ENCODE results near the gene ARID3C.

ARID3C gene

DNA sequence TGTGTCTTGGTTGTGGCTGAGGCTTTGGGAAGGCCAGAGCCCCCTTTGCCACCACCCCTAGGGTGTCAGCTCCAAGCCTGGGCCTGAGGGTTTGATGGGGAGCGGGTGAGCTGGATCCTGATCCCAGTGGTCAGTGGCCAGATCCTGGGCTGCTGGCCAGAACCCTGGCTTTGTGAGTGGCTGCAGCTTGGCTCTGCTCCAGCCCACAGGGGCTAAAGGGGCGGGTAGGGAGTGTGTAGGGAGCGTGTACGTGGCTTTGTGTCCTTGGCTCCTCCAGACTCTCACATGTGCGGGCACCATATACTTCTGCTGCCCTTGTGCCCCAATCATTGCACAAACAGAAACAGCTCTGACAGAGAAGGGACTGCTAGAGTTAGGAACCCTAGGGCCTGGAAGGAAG lies 21.9 kb upstream of the ARID3C start:
- H3K4ac ChIP-seq (ENCODE audit: low read depth, low read length): no peak overlapping the region
- H3K27me3 ChIP-seq (ENCODE audit: insufficient read depth, low read length, poor library complexity): no peaks in the 10 kb centered on the region
- H3K36me3 ChIP-seq (ENCODE audit: control insufficient read depth, insufficient read depth, low read length): no peaks in the 10 kb centered on the region
- H3K4me3 ChIP-seq (ENCODE audit: low read length): no peak overlapping the region
- peaks cover 14% of the 10 kb centered on the region for H3K79me1 ChIP-seq (ENCODE audit: low read length)
- no peak overlapping the region for H3K27ac ChIP-seq (ENCODE audit: low read depth, low read length)
- no peak overlapping the region for H2BK120ac ChIP-seq (ENCODE audit: low read depth, low read length)
- H4K5ac ChIP-seq (ENCODE audit: low read length): no peak overlapping the region
- H3K4me2 ChIP-seq (ENCODE audit: low read length): no peak overlapping the region
- no peak overlapping the region for H3K9ac ChIP-seq (ENCODE audit: low read length)
- peaks cover 5% of the 10 kb centered on the region for H3K79me2 ChIP-seq (ENCODE audit: control insufficient read depth, insufficient read depth, low read length)
- no peak overlapping the region for H3K23ac ChIP-seq (ENCODE audit: low read length)
- H3K56ac ChIP-seq (ENCODE audit: low read length): no peak overlapping the region
- no peak overlapping the region for H2BK5ac ChIP-seq (ENCODE audit: low read length)
- DNase-seq: no peak
- H3K18ac ChIP-seq (ENCODE audit: low read length): no peak overlapping the region
- no peak overlapping the region for H2BK15ac ChIP-seq (replicated peaks; ENCODE audit: low read depth)
- no CpG with 5 or more reads among the region's 5 CpGs for WGBS (ENCODE audit: extremely low coverage, insufficient coverage, low lambda C conversion rate)
- H4K8ac ChIP-seq (ENCODE audit: low read depth, low read length): no peak overlapping the region
- H3K4me1 ChIP-seq (ENCODE audit: control insufficient read depth, low read depth, low read length): peaks cover 34% of the 10 kb centered on the region
- H2AK5ac ChIP-seq (ENCODE audit: low read length): no peak overlapping the region

DNA sequence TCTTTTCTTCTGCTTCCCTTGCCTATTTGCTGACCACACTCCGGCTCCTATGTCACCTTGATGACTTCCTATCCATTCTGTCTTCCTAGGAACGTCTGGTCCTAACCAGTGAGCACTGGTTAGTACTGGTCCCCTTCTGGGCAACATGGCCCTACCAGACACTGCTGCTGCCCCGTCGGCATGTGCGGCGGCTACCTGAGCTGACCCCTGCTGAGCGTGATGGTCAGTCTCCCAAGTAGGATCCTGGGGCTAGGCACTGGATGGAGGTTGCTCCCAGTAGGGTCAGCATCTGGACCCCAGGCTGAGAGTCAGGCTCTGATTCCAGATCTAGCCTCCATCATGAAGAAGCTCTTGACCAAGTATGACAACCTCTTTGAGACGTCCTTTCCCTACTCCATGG lies 19.8 kb upstream of the ARID3C start:
- no peak overlapping the region for H3K4me2 ChIP-seq (ENCODE audit: low read length)
- no peak overlapping the region for H2BK15ac ChIP-seq (replicated peaks; ENCODE audit: low read depth)
- peaks cover 24% of the 10 kb centered on the region for H3K4me1 ChIP-seq (ENCODE audit: control insufficient read depth, low read depth, low read length)
- H3K23ac ChIP-seq (ENCODE audit: low read length): no peak overlapping the region
- H3K56ac ChIP-seq (ENCODE audit: low read length): no peak overlapping the region
- peaks cover 5% of the 10 kb centered on the region for H3K79me2 ChIP-seq (ENCODE audit: control insufficient read depth, insufficient read depth, low read length)
- no peak overlapping the region for H3K18ac ChIP-seq (ENCODE audit: low read length)
- H3K4me3 ChIP-seq (ENCODE audit: low read length): no peak overlapping the region
- DNase-seq: no peak
- no CpG with 5 or more reads among the region's 8 CpGs for WGBS (ENCODE audit: extremely low coverage, insufficient coverage, low lambda C conversion rate)
- no peak overlapping the region for H4K5ac ChIP-seq (ENCODE audit: low read length)
- H3K27me3 ChIP-seq (ENCODE audit: insufficient read depth, low read length, poor library complexity): no peaks in the 10 kb centered on the region
- no peak overlapping the region for H2AK5ac ChIP-seq (ENCODE audit: low read length)
- no peak overlapping the region for H2BK5ac ChIP-seq (ENCODE audit: low read length)
- no peaks in the 10 kb centered on the region for H3K36me3 ChIP-seq (ENCODE audit: control insufficient read depth, insufficient read depth, low read length)
- H3K27ac ChIP-seq (ENCODE audit: low read depth, low read length): no peak overlapping the region
- H3K79me1 ChIP-seq (ENCODE audit: low read length): peaks cover 14% of the 10 kb centered on the region
- H4K8ac ChIP-seq (ENCODE audit: low read depth, low read length): no peak overlapping the region
- H3K9ac ChIP-seq (ENCODE audit: low read length): no peak overlapping the region
- no peak overlapping the region for H2BK120ac ChIP-seq (ENCODE audit: low read depth, low read length)
- no peak overlapping the region for H3K4ac ChIP-seq (ENCODE audit: low read depth, low read length)

DNA sequence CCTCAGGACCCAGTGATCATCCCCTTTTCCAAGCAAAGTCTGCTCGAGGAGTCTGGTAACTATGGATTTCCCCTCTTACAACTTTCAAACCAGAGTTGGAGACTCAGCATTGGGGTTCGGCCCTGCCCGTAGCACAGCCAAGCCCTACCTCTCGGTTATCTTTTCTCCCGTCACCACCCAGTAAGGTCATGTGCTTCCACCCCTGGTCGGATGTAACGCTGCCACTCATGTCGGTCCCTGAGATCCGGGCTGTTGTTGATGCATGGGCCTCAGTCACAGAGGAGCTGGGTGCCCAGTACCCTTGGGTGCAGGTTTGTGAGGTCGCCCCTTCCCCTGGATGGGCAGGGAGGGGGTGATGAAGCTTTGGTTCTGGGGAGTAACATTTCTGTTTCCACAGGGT lies 18.8 kb upstream of the ARID3C start:
- no peak overlapping the region for H3K27ac ChIP-seq (ENCODE audit: low read depth, low read length)
- H3K56ac ChIP-seq (ENCODE audit: low read length): peak overlapping the region; percentile 95
- peaks cover 14% of the 10 kb centered on the region for H3K79me1 ChIP-seq (ENCODE audit: low read length)
- H3K79me2 ChIP-seq (ENCODE audit: control insufficient read depth, insufficient read depth, low read length): peaks cover 5% of the 10 kb centered on the region
- no peak overlapping the region for H3K4me3 ChIP-seq (ENCODE audit: low read length)
- WGBS (ENCODE audit: extremely low coverage, insufficient coverage, low lambda C conversion rate): no CpG with 5 or more reads among the region's 10 CpGs
- H3K18ac ChIP-seq (ENCODE audit: low read length): no peak overlapping the region
- H2BK120ac ChIP-seq (ENCODE audit: low read depth, low read length): no peak overlapping the region
- H3K4me2 ChIP-seq (ENCODE audit: low read length): peak overlapping the region; percentile 77
- H2AK5ac ChIP-seq (ENCODE audit: low read length): no peak overlapping the region
- H2BK15ac ChIP-seq (replicated peaks; ENCODE audit: low read depth): no peak overlapping the region
- DNase-seq: no peak
- H3K27me3 ChIP-seq (ENCODE audit: insufficient read depth, low read length, poor library complexity): no peaks in the 10 kb centered on the region
- H3K4me1 ChIP-seq (ENCODE audit: control insufficient read depth, low read depth, low read length): peaks cover 17% of the 10 kb centered on the region
- no peak overlapping the region for H2BK5ac ChIP-seq (ENCODE audit: low read length)
- H3K4ac ChIP-seq (ENCODE audit: low read depth, low read length): no peak overlapping the region
- peak overlapping the region; percentile 92 for H3K9ac ChIP-seq (ENCODE audit: low read length)
- no peak overlapping the region for H4K8ac ChIP-seq (ENCODE audit: low read depth, low read length)
- no peak overlapping the region for H3K23ac ChIP-seq (ENCODE audit: low read length)
- no peak overlapping the region for H4K5ac ChIP-seq (ENCODE audit: low read length)
- H3K36me3 ChIP-seq (ENCODE audit: control insufficient read depth, insufficient read depth, low read length): no peaks in the 10 kb centered on the region

DNA sequence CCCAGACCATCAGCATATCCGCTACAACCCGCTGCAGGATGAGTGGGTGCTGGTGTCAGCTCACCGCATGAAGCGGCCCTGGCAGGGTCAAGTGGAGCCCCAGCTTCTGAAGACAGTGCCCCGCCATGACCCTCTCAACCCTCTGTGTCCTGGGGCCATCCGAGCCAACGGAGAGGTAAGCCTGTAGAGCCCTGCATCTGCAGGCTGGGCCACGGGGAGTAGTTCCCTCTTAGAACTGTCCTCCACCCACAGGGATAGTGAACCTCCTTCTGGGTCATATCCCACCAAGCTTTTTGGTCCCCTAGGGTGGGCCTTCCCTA lies 18.2 kb upstream of the ARID3C start:
- Histone ChIP-seq H2BK5ac (ENCODE audit: low read length) (no peak overlapping the region), H3K4ac (ENCODE audit: low read depth, low read length) (no peak overlapping the region), H2BK120ac (ENCODE audit: low read depth, low read length) (no peak overlapping the region), H3K79me2 (ENCODE audit: control insufficient read depth, insufficient read depth, low read length) (peaks cover 5% of the 10 kb centered on the region), H3K36me3 (ENCODE audit: control insufficient read depth, insufficient read depth, low read length) (no peaks in the 10 kb centered on the region), H3K9ac (ENCODE audit: low read length) (peak overlapping the region; percentile 92), H3K79me1 (ENCODE audit: low read length) (peaks cover 14% of the 10 kb centered on the region), H3K4me1 (ENCODE audit: control insufficient read depth, low read depth, low read length) (peaks cover 13% of the 10 kb centered on the region), H3K56ac (ENCODE audit: low read length) (peak overlapping the region; percentile 95), H3K27ac (ENCODE audit: low read depth, low read length) (peak overlapping the region; percentile 40), H3K4me2 (ENCODE audit: low read length) (peak overlapping the region; percentile 77), H4K8ac (ENCODE audit: low read depth, low read length) (no peak overlapping the region), H3K23ac (ENCODE audit: low read length) (no peak overlapping the region), H3K4me3 (ENCODE audit: low read length) (peak overlapping the region; percentile 72), H3K27me3 (ENCODE audit: insufficient read depth, low read length, poor library complexity) (no peaks in the 10 kb centered on the region), H4K5ac (ENCODE audit: low read length) (no peak overlapping the region), H2AK5ac (ENCODE audit: low read length) (no peak overlapping the region), H2BK15ac (replicated peaks; ENCODE audit: low read depth) (no peak overlapping the region), H3K18ac (ENCODE audit: low read length) (no peak overlapping the region)
- no peak for DNase-seq
- no CpG with 5 or more reads among the region's 8 CpGs for WGBS (ENCODE audit: extremely low coverage, insufficient coverage, low lambda C conversion rate)

DNA sequence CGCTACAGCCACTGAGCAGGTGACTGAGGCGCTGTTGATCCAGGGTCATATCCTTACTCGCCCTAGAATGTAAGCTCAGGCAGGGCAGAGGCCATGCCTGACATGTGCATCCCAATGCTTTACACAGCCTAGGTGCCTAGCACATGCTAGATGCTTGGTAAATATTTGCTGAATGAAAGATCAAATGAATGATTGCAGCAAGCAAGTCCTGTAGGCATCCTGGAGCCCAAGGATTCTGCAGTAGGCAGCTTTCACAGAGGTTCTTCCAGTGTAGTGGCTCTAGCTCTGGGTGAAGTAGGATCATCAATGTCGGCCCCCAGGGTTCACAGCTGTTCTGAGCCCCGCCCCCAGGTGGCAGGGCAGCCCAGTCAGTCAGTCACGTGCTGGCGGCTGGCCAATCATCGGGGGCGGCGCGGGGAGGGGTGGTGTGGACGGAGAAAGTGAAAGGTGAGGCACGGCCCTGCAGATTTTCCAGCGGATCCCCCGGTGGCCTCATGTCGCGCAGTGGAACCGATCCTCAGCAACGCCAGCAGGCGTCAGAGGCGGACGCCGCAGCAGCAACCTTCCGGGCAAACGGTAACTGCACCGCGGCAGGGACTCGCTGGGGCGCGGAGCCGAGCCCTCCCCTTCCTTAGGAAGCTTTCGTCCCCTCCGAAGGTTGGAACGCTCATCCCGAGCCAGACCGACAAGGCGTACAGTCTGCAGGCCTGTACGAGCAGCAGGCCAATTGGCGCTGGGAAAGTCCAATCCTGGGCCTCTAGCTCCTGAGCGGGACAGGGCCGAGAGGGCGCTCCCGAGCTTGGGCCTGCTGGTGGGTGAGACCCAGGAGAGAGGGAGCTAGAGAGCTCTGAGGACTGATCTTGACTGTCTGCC lies 17.6 kb upstream of the ARID3C start, which contains the start of gene GALT:
Gene GALT, plus strand, starts transcription at position 465 of the 873 bp plus-strand sequence. Its CDS starts 30 bp downstream, at position 495.
- H4K8ac ChIP-seq (ENCODE audit: low read depth, low read length): no peak within 1 kb of the TSS
- H3K27ac ChIP-seq (ENCODE audit: low read depth, low read length): peak within 1 kb of the TSS; percentile 40
- no peak within 1 kb of the TSS for H4K5ac ChIP-seq (ENCODE audit: low read length)
- peaks cover 14% of the 10 kb centered on the region for H3K79me1 ChIP-seq (ENCODE audit: low read length)
- peak within 1 kb of the TSS; percentile 72 for H3K4me3 ChIP-seq (ENCODE audit: low read length)
- peak within 1 kb of the TSS; percentile 77 for H3K4me2 ChIP-seq (ENCODE audit: low read length)
- peak within 1 kb of the TSS; percentile 22 for H3K18ac ChIP-seq (ENCODE audit: low read length)
- peaks cover 5% of the 10 kb centered on the region for H3K79me2 ChIP-seq (ENCODE audit: control insufficient read depth, insufficient read depth, low read length)
- H2AK5ac ChIP-seq (ENCODE audit: low read length): no peak within 1 kb of the TSS
- peak within 1 kb of the TSS; percentile 72 for H3K23ac ChIP-seq (ENCODE audit: low read length)
- DNase-seq: peak; percentile 94
- no peak within 1 kb of the TSS for H3K4ac ChIP-seq (ENCODE audit: low read depth, low read length)
- peak within 1 kb of the TSS; percentile 95 for H3K56ac ChIP-seq (ENCODE audit: low read length)
- H3K9ac ChIP-seq (ENCODE audit: low read length): peak within 1 kb of the TSS; percentile 92
- no CpG with 5 or more reads among the region's 43 CpGs for WGBS (ENCODE audit: extremely low coverage, insufficient coverage, low lambda C conversion rate)
- no peak within 1 kb of the TSS for H2BK15ac ChIP-seq (replicated peaks; ENCODE audit: low read depth)
- H2BK5ac ChIP-seq (ENCODE audit: low read length): peak within 1 kb of the TSS; percentile 61
- H3K4me1 ChIP-seq (ENCODE audit: control insufficient read depth, low read depth, low read length): peaks cover 10% of the 10 kb centered on the region
- H2BK120ac ChIP-seq (ENCODE audit: low read depth, low read length): no peak within 1 kb of the TSS
- no peaks in the 10 kb centered on the region for H3K27me3 ChIP-seq (ENCODE audit: insufficient read depth, low read length, poor library complexity)
- H3K36me3 ChIP-seq (ENCODE audit: control insufficient read depth, insufficient read depth, low read length): no peaks in the 10 kb centered on the region
